Measurements from ENCODE around the gene ITGB7. TPM values are rescaled to one million over a fixed set of nuclear protein-coding genes. Genes with fewer than 3 reads are reported as not detected.

Gene ITGB7
- total and polyA plus RNA-seq, 2 of the 4 experiments (the other 2 are of a cell fraction), result 0.18 to 0.44 TPM

DNA sequence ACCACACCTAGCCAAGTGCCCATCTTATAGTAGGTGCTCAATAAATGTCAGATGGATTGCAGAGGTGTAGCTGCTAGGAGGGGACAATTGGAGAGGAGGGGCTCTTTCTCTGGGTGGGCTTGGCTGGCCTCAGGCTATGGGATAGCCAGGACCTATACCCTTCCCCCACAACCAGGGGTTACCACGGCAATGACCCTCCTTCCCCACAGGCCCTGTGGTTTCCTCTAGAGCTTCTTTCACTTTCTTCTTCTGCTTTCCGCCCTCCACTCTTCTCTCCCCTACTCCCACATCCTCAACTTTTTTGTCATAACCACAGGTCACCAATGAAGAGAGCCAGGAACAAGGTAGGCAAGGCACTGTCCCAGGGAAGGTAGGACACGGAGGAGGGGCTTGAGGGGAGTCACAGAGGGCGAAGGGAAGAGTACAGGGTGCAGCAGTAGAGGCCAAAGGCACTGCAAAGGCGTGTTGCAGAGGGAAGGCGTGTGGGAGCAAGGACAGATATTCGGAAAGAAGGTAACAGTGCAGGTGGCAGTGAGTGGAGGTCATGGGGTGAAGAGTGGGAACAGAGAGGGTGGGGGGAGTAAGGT is 1.9 kb upstream of the ITGB7 start:
- no peaks in the 10 kb centered on the region for H3K9me3 ChIP-seq (ENCODE audit: control insufficient read depth, insufficient read depth, low read length)
- in situ Hi-C loops (cut with MboI; ENCODE audit: low sequenced_read_pairs) (no loop called here), dilution Hi-C loops (cut with HindIII; ENCODE audit: low sequenced_read_pairs, unreplicated experiment) (no loop called here), intact Hi-C loops (cut with micrococcal nuclease) (no loop called here)
- ChIA-PET POLR2A (ENCODE audit: unreplicated experiment) (no interaction called here), CTCF (no interaction called here)
- H3K79me1 ChIP-seq (ENCODE audit: low read depth in 1 of 2, low read length in 2 of 2), result peaks cover 3 to 6% of the 10 kb centered on the region in 2 experiments; a peak in 3 of 4 replicates
- H2BK20ac ChIP-seq (ENCODE audit: low read depth, low read length), result no peak overlapping the region
- ATAC-seq (ENCODE audit: low read depth) (no peak), DNase-seq (no peak)
- BruUV-seq (replicated peaks), result no TSS peak
- H2AFZ ChIP-seq (replicated peaks; ENCODE audit: low read length, poor library complexity), result peak overlapping the region; percentile 49
- no peak overlapping the region; the same call in 1 of the 2 replicates for H4K91ac ChIP-seq (ENCODE audit: insufficient read depth, low read depth, low read length)
- H3K14ac ChIP-seq (replicated peaks; ENCODE audit: low read depth, low read length), result no peak overlapping the region
- H3K4me3 ChIP-seq (ENCODE audit: insufficient read depth, low read depth, low read length), result no peak overlapping the region
- H2AK9ac ChIP-seq (replicated peaks; ENCODE audit: low read depth, low read length, poor library complexity), result peak overlapping the region; percentile 33
- TF ChIP-seq USF2 (IDR thresholded peaks at IDR 0.05; ENCODE audit: low read depth, low read length) (no peak), RAD21 (IDR thresholded peaks at IDR 0.05; ENCODE audit: low read length) (no peak), CEBPB (IDR thresholded peaks at IDR 0.05; ENCODE audit: low read depth, low read length) (no peak), RCOR1 (IDR thresholded peaks at IDR 0.05; ENCODE audit: insufficient replicate concordance, low read length) (no peak), MXI1 (IDR thresholded peaks at IDR 0.05; ENCODE audit: borderline replicate concordance, low read depth, low read length) (no peak), NFE2L2 (IDR thresholded peaks at IDR 0.05; ENCODE audit: low read depth, low read length) (no peak), SMC3 (IDR thresholded peaks at IDR 0.05; ENCODE audit: low read depth, low read length) (no peak), CHD1 (IDR thresholded peaks at IDR 0.05; ENCODE audit: low read depth, low read length) (no peak), RFX5 (IDR thresholded peaks at IDR 0.05; ENCODE audit: low read depth, low read length) (no peak), FOS (IDR thresholded peaks at IDR 0.05; ENCODE audit: low read depth, low read length) (no peak), POLR2A (IDR thresholded peaks at IDR 0.05; ENCODE audit: low read depth, low read length) (no peak)
- TF ChIP-seq, protein P1, sequence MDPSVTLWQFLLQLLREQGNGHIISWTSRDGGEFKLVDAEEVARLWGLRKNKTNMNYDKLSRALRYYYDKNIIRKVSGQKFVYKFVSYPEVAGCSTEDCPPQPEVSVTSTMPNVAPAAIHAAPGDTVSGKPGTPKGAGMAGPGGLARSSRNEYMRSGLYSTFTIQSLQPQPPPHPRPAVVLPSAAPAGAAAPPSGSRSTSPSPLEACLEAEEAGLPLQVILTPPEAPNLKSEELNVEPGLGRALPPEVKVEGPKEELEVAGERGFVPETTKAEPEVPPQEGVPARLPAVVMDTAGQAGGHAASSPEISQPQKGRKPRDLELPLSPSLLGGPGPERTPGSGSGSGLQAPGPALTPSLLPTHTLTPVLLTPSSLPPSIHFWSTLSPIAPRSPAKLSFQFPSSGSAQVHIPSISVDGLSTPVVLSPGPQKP (IDR thresholded peaks at IDR 0.05; ENCODE audit: borderline replicate concordance, low read depth, low read length), result no peak
- TF ChIP-seq, protein P2, sequence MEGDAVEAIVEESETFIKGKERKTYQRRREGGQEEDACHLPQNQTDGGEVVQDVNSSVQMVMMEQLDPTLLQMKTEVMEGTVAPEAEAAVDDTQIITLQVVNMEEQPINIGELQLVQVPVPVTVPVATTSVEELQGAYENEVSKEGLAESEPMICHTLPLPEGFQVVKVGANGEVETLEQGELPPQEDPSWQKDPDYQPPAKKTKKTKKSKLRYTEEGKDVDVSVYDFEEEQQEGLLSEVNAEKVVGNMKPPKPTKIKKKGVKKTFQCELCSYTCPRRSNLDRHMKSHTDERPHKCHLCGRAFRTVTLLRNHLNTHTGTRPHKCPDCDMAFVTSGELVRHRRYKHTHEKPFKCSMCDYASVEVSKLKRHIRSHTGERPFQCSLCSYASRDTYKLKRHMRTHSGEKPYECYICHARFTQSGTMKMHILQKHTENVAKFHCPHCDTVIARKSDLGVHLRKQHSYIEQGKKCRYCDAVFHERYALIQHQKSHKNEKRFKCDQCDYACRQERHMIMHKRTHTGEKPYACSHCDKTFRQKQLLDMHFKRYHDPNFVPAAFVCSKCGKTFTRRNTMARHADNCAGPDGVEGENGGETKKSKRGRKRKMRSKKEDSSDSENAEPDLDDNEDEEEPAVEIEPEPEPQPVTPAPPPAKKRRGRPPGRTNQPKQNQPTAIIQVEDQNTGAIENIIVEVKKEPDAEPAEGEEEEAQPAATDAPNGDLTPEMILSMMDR (conservative IDR thresholded peaks at IDR 0.05; ENCODE audit: low read depth, low read length), result no peak
- H3K4me1 ChIP-seq (ENCODE audit: control insufficient read depth, insufficient read depth, low read length), result peaks cover 10% of the 10 kb centered on the region
- H4K20me1 ChIP-seq (ENCODE audit: insufficient read depth, low read length), result no peaks in the 10 kb centered on the region
- no peak overlapping the region for H3K9ac ChIP-seq (ENCODE audit: low read depth, low read length)
- H3K23ac ChIP-seq (ENCODE audit: low read depth, low read length), result no peak overlapping the region
- H2AK5ac ChIP-seq (ENCODE audit: low read depth, low read length), result no peak overlapping the region
- no peak overlapping the region for H3K4me2 ChIP-seq (ENCODE audit: low read depth, low read length)
- H3K27ac ChIP-seq (ENCODE audit: insufficient read depth, low read length), result no peak overlapping the region
- H3K4ac ChIP-seq (ENCODE audit: low read depth, low read length), result peak overlapping the region; percentile 22; the same call in 1 of the 2 replicates
- H4K8ac ChIP-seq (ENCODE audit: low read depth in 2 of 2, low read length in 2 of 2), result no peak overlapping the region
- H2BK15ac ChIP-seq (ENCODE audit: low read depth, low read length), result no peak overlapping the region
- no peak overlapping the region for H3K56ac ChIP-seq (ENCODE audit: extremely low read depth, insufficient read depth, low read length)
- H3K27me3 ChIP-seq (ENCODE audit: control insufficient read depth, insufficient read depth, low read length), result no peaks in the 10 kb centered on the region
- peaks cover 36% of the 10 kb centered on the region for H3K36me3 ChIP-seq (ENCODE audit: control insufficient read depth, insufficient read depth, low read length)
- 71% methylated on average over 5 of the region's 7 CpGs; no CpG with 5 or more reads in 1 of the 2 experiments for WGBS, 2 experiments (ENCODE audit: extremely low coverage in 2 of 2, insufficient read length in 1 of 2)
- no peak overlapping the region; the same call in 1 of the 2 replicates for H2BK120ac ChIP-seq (ENCODE audit: low read depth, low read length)
- H3K9me1 ChIP-seq (ENCODE audit: insufficient read depth, low read length), result peaks cover 20% of the 10 kb centered on the region
- no peak overlapping the region for H4K5ac ChIP-seq (ENCODE audit: low read depth, low read length)
- H3K18ac ChIP-seq (ENCODE audit: low read depth, low read length), result no peak overlapping the region
- H2BK5ac ChIP-seq (ENCODE audit: low read depth, low read length, poor library complexity, severe bottlenecking), result no peak overlapping the region
